ENCODE data around the gene PRELID3B. TPM values are rescaled to one million over a fixed set of nuclear protein-coding genes. Genes with fewer than 3 reads are reported as not detected.

The PRELID3B gene
- total RNA-seq, 1 donor from 2014 or later: 46.6 TPM

DNA sequence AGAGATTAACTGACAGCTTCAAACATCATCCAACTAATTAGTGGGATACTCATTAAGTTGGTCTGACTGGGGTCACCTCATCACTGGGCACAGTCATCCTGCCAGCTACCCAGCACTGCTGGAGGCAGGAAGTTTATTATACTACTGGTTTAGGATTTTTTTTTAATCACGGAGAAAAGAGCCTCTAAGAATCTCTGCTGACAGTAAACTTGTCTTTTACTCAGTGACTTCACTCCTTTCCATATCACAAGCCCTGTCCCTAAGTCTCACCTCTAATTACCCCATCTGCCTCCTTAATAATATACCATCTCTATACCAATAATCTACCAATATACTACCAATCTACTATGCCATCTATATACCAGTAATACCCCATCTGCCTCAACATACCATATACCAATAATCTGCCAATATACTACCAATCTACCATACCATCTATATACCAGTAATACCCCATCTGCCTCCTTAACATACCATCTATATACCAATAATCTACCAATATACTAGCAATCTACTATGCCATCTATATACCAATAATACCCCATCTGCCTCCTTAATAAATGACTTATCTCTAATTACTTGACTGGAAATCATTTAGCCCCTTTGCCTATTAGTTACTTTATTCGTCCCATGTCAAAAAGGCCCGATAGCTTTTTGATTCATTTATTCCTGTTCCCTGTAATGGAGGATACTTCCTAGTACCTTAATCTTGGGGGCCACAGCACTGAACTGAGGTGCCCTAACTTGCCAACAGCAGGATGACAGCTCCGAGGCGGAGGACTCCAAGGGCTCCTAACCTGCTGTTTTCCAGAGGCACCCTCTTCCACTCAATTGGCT is 15.5 kb downstream of the PRELID3B start:
- no peak for DNase-seq
- Histone ChIP-seq H3K9me3 (replicated peaks) (no peaks in the 10 kb centered on the region), H3K27me3 (ENCODE audit: low read depth) (no peaks in the 10 kb centered on the region), H3K27ac (replicated peaks) (no peak overlapping the region), H3K4me3 (no peak overlapping the region), H3K36me3 (peaks cover 74% of the 10 kb centered on the region), H3K4me1 (peaks cover 67% of the 10 kb centered on the region)
- intact Hi-C loops (cut with micrococcal nuclease): no loop called here
- TF ChIP-seq, protein P1, sequence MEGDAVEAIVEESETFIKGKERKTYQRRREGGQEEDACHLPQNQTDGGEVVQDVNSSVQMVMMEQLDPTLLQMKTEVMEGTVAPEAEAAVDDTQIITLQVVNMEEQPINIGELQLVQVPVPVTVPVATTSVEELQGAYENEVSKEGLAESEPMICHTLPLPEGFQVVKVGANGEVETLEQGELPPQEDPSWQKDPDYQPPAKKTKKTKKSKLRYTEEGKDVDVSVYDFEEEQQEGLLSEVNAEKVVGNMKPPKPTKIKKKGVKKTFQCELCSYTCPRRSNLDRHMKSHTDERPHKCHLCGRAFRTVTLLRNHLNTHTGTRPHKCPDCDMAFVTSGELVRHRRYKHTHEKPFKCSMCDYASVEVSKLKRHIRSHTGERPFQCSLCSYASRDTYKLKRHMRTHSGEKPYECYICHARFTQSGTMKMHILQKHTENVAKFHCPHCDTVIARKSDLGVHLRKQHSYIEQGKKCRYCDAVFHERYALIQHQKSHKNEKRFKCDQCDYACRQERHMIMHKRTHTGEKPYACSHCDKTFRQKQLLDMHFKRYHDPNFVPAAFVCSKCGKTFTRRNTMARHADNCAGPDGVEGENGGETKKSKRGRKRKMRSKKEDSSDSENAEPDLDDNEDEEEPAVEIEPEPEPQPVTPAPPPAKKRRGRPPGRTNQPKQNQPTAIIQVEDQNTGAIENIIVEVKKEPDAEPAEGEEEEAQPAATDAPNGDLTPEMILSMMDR (IDR thresholded peaks at IDR 0.05; ENCODE audit: borderline replicate concordance): no peak

DNA sequence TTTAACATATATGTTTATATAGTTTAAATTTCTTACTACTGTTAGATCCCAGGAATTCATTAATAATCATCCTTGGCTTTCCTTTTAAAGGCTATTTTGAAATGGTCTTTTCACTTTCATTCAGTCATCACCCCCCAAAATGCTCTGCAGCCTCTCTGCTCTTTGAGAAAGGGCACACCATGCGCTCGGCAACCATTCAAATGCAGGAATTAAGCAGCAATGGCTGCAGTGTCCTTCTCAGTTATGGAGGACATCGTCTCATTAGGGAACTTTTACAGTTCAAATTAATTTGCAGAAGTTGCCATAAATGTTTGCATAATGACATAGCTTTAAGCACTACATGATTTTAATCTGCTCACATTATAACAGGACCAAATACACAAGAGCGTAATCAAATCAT is 17.1 kb downstream of the PRELID3B start:
- H3K27me3 ChIP-seq (ENCODE audit: low read depth): no peaks in the 10 kb centered on the region
- H3K27ac ChIP-seq (replicated peaks): no peak overlapping the region
- TF ChIP-seq, protein P1 (IDR thresholded peaks at IDR 0.05; ENCODE audit: borderline replicate concordance): no peak
- H3K4me3 ChIP-seq: no peak overlapping the region
- no peak for DNase-seq
- intact Hi-C loops (cut with micrococcal nuclease): no loop called here
- peaks cover 80% of the 10 kb centered on the region for H3K36me3 ChIP-seq
- peaks cover 52% of the 10 kb centered on the region for H3K4me1 ChIP-seq
- no peaks in the 10 kb centered on the region for H3K9me3 ChIP-seq (replicated peaks)

DNA sequence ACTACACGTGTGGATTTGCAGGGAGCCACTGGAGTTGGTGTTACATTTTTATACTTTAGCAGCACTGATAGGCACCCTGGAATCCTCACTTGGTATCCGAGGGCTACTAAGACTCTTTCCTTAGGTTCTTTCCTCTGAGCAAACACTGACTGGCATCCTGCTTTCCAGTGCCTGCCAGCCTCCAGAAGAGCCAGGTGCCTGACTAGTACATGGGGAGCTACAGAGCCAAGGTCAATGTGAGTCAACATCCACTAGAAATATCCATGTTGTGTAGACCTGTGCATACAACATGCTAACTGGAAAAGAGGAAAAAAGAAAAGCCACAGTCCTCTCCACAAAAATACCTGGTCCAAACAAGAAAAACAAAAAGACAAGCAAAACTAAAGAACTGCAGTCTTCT is 17.5 kb downstream of the PRELID3B start:
- DNase-seq: no peak
- TF ChIP-seq, protein P1 (IDR thresholded peaks at IDR 0.05; ENCODE audit: borderline replicate concordance): no peak
- H3K9me3 ChIP-seq (replicated peaks): no peaks in the 10 kb centered on the region
- H3K4me3 ChIP-seq: no peak overlapping the region
- H3K27ac ChIP-seq (replicated peaks): no peak overlapping the region
- intact Hi-C loops (cut with micrococcal nuclease): no loop called here
- no peaks in the 10 kb centered on the region for H3K27me3 ChIP-seq (ENCODE audit: low read depth)
- H3K36me3 ChIP-seq: peaks cover 76% of the 10 kb centered on the region
- H3K4me1 ChIP-seq: peaks cover 48% of the 10 kb centered on the region

DNA sequence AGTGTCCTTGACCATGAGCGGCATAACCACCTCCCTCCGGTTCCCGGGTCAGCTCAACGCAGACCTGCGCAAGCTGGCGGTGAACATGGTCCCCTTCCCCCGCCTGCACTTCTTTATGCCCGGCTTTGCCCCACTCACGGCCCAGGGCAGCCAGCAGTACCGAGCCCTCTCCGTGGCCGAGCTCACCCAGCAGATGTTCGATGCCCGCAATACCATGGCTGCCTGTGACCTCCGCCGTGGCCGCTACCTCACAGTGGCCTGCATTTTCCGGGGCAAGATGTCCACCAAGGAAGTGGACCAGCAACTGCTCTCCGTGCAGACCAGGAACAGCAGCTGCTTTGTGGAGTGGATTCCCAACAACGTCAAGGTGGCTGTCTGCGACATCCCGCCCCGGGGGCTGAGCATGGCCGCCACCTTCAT is 18.5 kb downstream of the PRELID3B start:
- TF ChIP-seq, protein P1 (IDR thresholded peaks at IDR 0.05; ENCODE audit: borderline replicate concordance): no peak
- H3K36me3 ChIP-seq: peaks cover 66% of the 10 kb centered on the region
- H3K4me1 ChIP-seq: peaks cover 38% of the 10 kb centered on the region
- no peaks in the 10 kb centered on the region for H3K27me3 ChIP-seq (ENCODE audit: low read depth)
- intact Hi-C loops (cut with micrococcal nuclease): no loop called here
- no peaks in the 10 kb centered on the region for H3K9me3 ChIP-seq (replicated peaks)
- no peak overlapping the region for H3K4me3 ChIP-seq
- no peak for DNase-seq
- H3K27ac ChIP-seq (replicated peaks): no peak overlapping the region

DNA sequence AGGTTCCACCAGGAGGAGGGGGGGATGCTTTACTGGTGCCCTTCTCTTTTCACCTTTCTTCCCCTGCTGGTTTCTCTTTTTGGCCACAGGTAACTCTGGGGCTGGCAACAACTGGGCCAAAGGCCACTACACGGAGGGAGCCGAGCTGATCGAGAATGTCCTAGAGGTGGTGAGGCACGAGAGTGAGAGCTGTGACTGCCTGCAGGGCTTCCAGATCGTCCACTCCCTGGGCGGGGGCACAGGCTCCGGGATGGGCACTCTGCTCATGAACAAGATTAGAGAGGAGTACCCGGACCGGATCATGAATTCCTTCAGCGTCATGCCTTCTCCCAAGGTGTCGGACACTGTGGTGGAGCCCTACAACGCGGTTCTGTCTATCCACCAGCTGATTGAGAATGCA is 19.0 kb downstream of the PRELID3B start:
- H3K4me3 ChIP-seq: no peak overlapping the region
- intact Hi-C loops (cut with micrococcal nuclease): no loop called here
- H3K4me1 ChIP-seq: peaks cover 33% of the 10 kb centered on the region
- H3K27ac ChIP-seq (replicated peaks): no peak overlapping the region
- H3K27me3 ChIP-seq (ENCODE audit: low read depth): no peaks in the 10 kb centered on the region
- no peaks in the 10 kb centered on the region for H3K9me3 ChIP-seq (replicated peaks)
- DNase-seq: no peak
- H3K36me3 ChIP-seq: peaks cover 61% of the 10 kb centered on the region
- TF ChIP-seq, protein P1 (IDR thresholded peaks at IDR 0.05; ENCODE audit: borderline replicate concordance): no peak
